ENCODE measurements around the gene CLIP2. TPM values are rescaled to one million over a fixed set of nuclear protein-coding genes. Genes with fewer than 3 reads are reported as not detected.

CLIP2 gene
- polyA plus RNA-seq, 1 of the 3 experiments (the other 2 are of a cell fraction): 14.3 TPM

- H3K4me2 ChIP-seq: no peak overlapping the region
- no peak overlapping the region for H3K9ac ChIP-seq
- 96% methylated on average over 10 of the region's 20 CpGs for WGBS (ENCODE audit: low lambda C conversion rate)
- peak; percentile 28 for DNase-seq
- peaks cover 6% of the 10 kb centered on the region for H3F3A ChIP-seq (replicated peaks; ENCODE audit: insufficient read depth)
- CTCF ChIA-PET: interaction anchor here (1.0 to 1.5 kb wide), 7 partner anchors 27 to 111 kb away, joined by 3 to 6 read pairs (median 4); no protein-coding TSS in a partner anchor
- H3K27me3 ChIP-seq (ENCODE audit: insufficient read depth): no peaks in the 10 kb centered on the region
- TF ChIP-seq NRF1 (IDR thresholded peaks at IDR 0.05; ENCODE audit: low read depth, low read length) (no peak), TAF1 (IDR thresholded peaks at IDR 0.05; ENCODE audit: borderline replicate concordance, low read depth, low read length) (no peak), RCOR1 (IDR thresholded peaks at IDR 0.05; ENCODE audit: low read length) (no peak), FOXJ3 (CRISPR knock-in tag; IDR thresholded peaks at IDR 0.05) (no peak), IRF3 (IDR thresholded peaks at IDR 0.05; ENCODE audit: low read depth, low read length) (no peak), GABPA (IDR thresholded peaks at IDR 0.05; ENCODE audit: low read depth) (no peak)
- peaks cover 70% of the 10 kb centered on the region for H4K20me1 ChIP-seq (ENCODE audit: insufficient read depth)
- H2AFZ ChIP-seq (ENCODE audit: low read depth): no peak overlapping the region
- no peak overlapping the region for H3K4me3 ChIP-seq (ENCODE audit: low read depth in 2 of 2, low read length in 1 of 2)
- peaks cover 0 to 3% of the 10 kb centered on the region in 2 experiments; a peak in 2 of 4 replicates for H3K4me1 ChIP-seq (ENCODE audit: control insufficient read depth in 1 of 2, insufficient read depth in 2 of 2, low read depth in 1 of 2, low read length in 1 of 2)
- H3K9me3 ChIP-seq: no peaks in the 10 kb centered on the region
- no peak overlapping the region for H3K27ac ChIP-seq (ENCODE audit: low read depth in 2 of 2, low read length in 1 of 2)
- POLR2A ChIA-PET: no interaction called here
- H3K9me2 ChIP-seq: no peaks in the 10 kb centered on the region
- H3K79me2 ChIP-seq (ENCODE audit: insufficient read depth): peaks cover 58% of the 10 kb centered on the region
- peaks cover 0 to 20% of the 10 kb centered on the region in 2 experiments for H3K36me3 ChIP-seq (replicated peaks in 1 of 2; ENCODE audit: control insufficient read depth in 1 of 2, insufficient read depth in 2 of 2, low read length in 1 of 2)
Observed at GRCh38 chr7:74317146-74317782, 28.1 kb downstream of the CLIP2 start.

- Histone ChIP-seq H3K4me3 (ENCODE audit: low read depth in 2 of 2, low read length in 1 of 2) (no peak overlapping the region), H3K9ac (no peak overlapping the region), H3K4me2 (no peak overlapping the region), H3K9me2 (no peaks in the 10 kb centered on the region), H4K20me1 (ENCODE audit: insufficient read depth) (peaks cover 67% of the 10 kb centered on the region), H3F3A (replicated peaks; ENCODE audit: insufficient read depth) (peaks cover 6% of the 10 kb centered on the region), H3K4me1 (ENCODE audit: control insufficient read depth in 1 of 2, insufficient read depth in 2 of 2, low read depth in 1 of 2, low read length in 1 of 2) (no peaks in the 10 kb centered on the region; a peak in 1 of 4 replicates), H3K27me3 (ENCODE audit: insufficient read depth) (no peaks in the 10 kb centered on the region), H3K9me3 (no peaks in the 10 kb centered on the region), H2AFZ (ENCODE audit: low read depth) (no peak overlapping the region), H3K79me2 (ENCODE audit: insufficient read depth) (peaks cover 56% of the 10 kb centered on the region), H3K36me3 (replicated peaks in 1 of 2; ENCODE audit: control insufficient read depth in 1 of 2, insufficient read depth in 2 of 2, low read length in 1 of 2) (peaks cover 0 to 26% of the 10 kb centered on the region in 2 experiments), H3K27ac (ENCODE audit: low read depth in 2 of 2, low read length in 1 of 2) (no peak overlapping the region)
- ChIA-PET POLR2A (no interaction called here), CTCF (interaction anchor here (1.0 to 1.5 kb wide), 5 partner anchors 27 to 111 kb away, joined by 3 to 6 read pairs (median 4); no protein-coding TSS in a partner anchor)
- TF ChIP-seq RAD21 (IDR thresholded peaks at IDR 0.05; ENCODE audit: low read length): no peak
- no peak for TF ChIP-seq SIN3A (IDR thresholded peaks at IDR 0.05; ENCODE audit: borderline replicate concordance, low read depth, low read length)
- TF ChIP-seq ELF1 (IDR thresholded peaks at IDR 0.05): no peak
- TF ChIP-seq FOSL2 (IDR thresholded peaks at IDR 0.05; ENCODE audit: borderline replicate concordance, low read depth): no peak
- TF ChIP-seq FOXJ3 (CRISPR knock-in tag; IDR thresholded peaks at IDR 0.05): no peak
- TF ChIP-seq, protein P1, sequence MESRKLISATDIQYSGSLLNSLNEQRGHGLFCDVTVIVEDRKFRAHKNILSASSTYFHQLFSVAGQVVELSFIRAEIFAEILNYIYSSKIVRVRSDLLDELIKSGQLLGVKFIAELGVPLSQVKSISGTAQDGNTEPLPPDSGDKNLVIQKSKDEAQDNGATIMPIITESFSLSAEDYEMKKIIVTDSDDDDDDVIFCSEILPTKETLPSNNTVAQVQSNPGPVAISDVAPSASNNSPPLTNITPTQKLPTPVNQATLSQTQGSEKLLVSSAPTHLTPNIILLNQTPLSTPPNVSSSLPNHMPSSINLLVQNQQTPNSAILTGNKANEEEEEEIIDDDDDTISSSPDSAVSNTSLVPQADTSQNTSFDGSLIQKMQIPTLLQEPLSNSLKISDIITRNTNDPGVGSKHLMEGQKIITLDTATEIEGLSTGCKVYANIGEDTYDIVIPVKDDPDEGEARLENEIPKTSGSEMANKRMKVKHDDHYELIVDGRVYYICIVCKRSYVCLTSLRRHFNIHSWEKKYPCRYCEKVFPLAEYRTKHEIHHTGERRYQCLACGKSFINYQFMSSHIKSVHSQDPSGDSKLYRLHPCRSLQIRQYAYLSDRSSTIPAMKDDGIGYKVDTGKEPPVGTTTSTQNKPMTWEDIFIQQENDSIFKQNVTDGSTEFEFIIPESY (IDR thresholded peaks at IDR 0.05; ENCODE audit: borderline replicate concordance, low read depth): no peak
- no peak for TF ChIP-seq NRF1 (IDR thresholded peaks at IDR 0.05; ENCODE audit: low read depth, low read length)
- TF ChIP-seq, protein P2, sequence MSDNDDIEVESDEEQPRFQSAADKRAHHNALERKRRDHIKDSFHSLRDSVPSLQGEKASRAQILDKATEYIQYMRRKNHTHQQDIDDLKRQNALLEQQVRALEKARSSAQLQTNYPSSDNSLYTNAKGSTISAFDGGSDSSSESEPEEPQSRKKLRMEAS (IDR thresholded peaks at IDR 0.05; ENCODE audit: low read depth): no peak
- TF ChIP-seq, protein P3, sequence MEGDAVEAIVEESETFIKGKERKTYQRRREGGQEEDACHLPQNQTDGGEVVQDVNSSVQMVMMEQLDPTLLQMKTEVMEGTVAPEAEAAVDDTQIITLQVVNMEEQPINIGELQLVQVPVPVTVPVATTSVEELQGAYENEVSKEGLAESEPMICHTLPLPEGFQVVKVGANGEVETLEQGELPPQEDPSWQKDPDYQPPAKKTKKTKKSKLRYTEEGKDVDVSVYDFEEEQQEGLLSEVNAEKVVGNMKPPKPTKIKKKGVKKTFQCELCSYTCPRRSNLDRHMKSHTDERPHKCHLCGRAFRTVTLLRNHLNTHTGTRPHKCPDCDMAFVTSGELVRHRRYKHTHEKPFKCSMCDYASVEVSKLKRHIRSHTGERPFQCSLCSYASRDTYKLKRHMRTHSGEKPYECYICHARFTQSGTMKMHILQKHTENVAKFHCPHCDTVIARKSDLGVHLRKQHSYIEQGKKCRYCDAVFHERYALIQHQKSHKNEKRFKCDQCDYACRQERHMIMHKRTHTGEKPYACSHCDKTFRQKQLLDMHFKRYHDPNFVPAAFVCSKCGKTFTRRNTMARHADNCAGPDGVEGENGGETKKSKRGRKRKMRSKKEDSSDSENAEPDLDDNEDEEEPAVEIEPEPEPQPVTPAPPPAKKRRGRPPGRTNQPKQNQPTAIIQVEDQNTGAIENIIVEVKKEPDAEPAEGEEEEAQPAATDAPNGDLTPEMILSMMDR (IDR thresholded peaks at IDR 0.05): no peak
- no peak for TF ChIP-seq NFIC (IDR thresholded peaks at IDR 0.05; ENCODE audit: borderline replicate concordance)
- no peak for TF ChIP-seq JUND (IDR thresholded peaks at IDR 0.05)
- no peak for TF ChIP-seq RFX5 (IDR thresholded peaks at IDR 0.05; ENCODE audit: low read length)
- WGBS (ENCODE audit: low lambda C conversion rate): 96% methylated on average over 8 of the region's 8 CpGs
- DNase-seq: no peak
Observed at GRCh38 chr7:74318043-74318442, 28.8 kb downstream of the CLIP2 start.
